Retinal pigment epithelial cell (primary cell): ENCODE data around the gene HDAC1.

Experiments used
- DNase-seq: peaks from one replicate; pipeline ENCODE4 v3.0.0-alpha.2; 2010; ENCODE audit warnings: low read depth
- H3K4me3 ChIP-seq: 2 replicates; pipeline ENCODE4 v1.5.1; 2011; ENCODE audit warnings: mild to moderate bottlenecking, low read length, control low read depth, moderate library complexity
- CTCF ChIP-seq: conservative IDR thresholded peaks from 2 replicates; pipeline ENCODE4 v1.5.1; 2011; ENCODE audit warnings: low read depth, low read length, control low read depth, inconsistent platforms

HDAC1 gene

GRCh38 chr1:32364836-32365235 lies 73.0 kb downstream of the HDAC1 start:
- no peak for DNase-seq
- TF ChIP-seq CTCF: no peak

DNA sequence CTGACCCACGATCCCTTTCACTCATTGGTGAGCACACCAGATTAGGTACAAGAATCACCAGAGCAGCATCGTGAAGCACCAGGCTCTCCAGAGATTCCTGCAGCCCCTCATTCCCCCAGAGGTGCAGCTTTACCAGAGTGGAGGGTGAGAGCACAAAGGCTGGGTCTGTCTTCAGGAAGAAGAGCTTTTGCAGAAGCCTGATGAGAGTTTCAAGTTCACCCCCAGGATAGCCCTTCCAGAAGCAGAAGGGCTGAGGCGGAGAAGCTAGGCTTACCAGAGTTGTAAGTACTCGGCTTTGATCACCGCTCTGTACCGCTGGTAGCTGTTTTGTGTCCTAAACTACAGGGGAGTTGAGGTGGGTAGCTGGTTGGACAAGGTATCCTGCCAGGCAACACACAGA lies 73.6 kb downstream of the HDAC1 start:
- no peak overlapping the region for H3K4me3 ChIP-seq
- DNase-seq: no peak
- no peak for TF ChIP-seq CTCF

More at GRCh38 chr1:32364836-32365235, 73.0 kb downstream of the HDAC1 start:
- no peak overlapping the region for H3K4me3 ChIP-seq

DNA sequence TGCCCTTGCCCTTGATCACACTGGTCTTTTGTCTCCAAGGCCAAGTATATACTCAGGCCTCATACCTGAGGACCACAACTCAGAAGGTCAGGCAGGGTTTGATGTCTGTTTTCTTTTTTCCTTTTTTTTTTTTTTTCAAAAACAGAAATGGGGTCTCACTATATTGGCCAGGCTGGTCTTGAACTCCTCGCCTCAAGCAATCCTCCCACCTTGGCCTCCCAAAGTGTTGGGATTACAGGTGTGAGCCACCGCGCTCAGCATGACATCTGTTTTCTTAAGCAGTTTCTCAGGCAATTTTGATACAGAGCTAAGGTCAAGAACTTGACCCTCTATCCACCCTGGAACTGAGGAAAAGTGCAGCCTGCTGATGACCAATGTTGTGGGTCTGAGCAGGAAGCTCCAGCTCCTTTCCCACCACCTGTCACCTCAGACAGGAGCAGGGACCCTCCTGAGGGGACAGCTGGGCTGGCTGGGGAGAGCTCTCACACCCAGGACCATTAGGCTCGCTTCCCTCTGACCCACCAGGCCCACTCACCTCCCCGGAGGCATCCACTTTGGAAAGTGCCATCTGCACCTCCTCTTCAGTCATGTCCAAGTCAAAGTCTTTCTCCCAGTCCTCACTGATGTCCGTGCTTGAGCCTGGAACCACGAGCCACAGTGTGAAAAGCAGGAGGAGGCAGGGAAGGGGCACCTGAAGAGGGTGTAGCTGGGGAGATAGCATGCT lies 76.2 kb downstream of the HDAC1 start:
- no peak for DNase-seq
- TF ChIP-seq CTCF: no peak
- H3K4me3 ChIP-seq: no peak overlapping the region

- TF ChIP-seq CTCF: no peak
- no peak overlapping the region for H3K4me3 ChIP-seq
- no peak for DNase-seq
These were observed 80.4 kb downstream of the HDAC1 start for GRCh38 chr1:32372149-32372756.

DNA sequence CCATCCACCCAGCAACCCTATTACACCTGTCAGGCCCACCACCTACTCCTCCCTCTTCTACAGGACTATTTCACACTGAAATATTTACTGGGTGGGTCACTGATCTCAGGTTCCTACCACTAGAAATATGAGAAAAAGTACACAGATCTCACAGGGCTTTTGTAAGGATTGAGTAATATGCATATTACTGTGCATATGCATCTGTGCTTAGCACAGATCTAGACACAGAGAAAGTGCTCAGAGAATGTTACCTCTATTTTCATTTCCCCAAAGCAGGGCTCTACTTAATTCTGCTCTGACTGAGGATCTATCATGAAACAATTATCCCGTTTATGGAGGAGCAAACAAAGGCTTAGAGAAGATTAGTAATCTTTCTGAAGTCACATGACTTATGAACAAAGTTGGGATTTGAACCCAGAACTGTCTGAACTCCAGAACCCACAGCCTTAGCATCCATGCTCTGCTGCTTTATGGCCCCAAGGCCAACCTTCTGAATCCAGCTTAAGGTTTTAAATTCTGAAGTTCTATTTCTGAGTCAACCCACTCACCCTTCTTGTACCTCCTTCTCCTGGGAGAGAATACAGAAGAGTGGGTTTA lies 82.2 kb downstream of the HDAC1 start:
- DNase-seq: no peak
- TF ChIP-seq CTCF: no peak
- no peak overlapping the region for H3K4me3 ChIP-seq

DNA sequence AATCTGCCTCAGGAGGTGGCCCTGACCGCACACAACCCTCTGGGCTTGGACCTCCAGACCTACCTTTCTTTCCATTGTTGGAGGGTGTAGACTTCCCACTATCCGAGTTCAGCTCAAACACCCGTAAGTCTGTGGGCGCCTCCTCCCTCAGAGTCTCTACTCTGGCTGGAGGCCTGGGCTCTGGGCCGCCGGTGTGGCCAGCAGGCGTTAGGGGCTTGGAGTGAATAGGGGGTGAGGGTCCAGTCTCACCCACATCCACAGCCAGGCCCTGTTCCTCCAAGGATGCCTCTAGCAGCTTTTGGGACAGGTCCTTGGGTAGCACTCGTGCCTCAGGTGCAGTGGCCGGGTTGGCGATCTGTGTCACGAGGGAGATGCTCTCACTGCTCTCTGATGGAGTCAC lies 84.3 kb downstream of the HDAC1 start:
- DNase-seq: no peak
- no peak for TF ChIP-seq CTCF

GRCh38 chr1:32377541-32378220 lies 85.8 kb downstream of the HDAC1 start:
- no peak for TF ChIP-seq CTCF

More for the DNA sequence above, 84.3 kb downstream of the HDAC1 start:
- H3K4me3 ChIP-seq: no peak overlapping the region

More at GRCh38 chr1:32377541-32378220, 85.8 kb downstream of the HDAC1 start:
- DNase-seq: no peak
- H3K4me3 ChIP-seq: no peak overlapping the region
